ENCODE results near the gene COL9A3.

COL9A3 gene

GRCh38 chr20:62778601-62779416 is 38.0 kb upstream of the COL9A3 start:
- no peak for DNase-seq

GRCh38 chr20:62779417-62779685 is 37.5 kb upstream of the COL9A3 start:
- DNase-seq = no peak

- DNase-seq = no peak
These were observed 36.6 kb upstream of the COL9A3 start for GRCh38 chr20:62780204-62780603.

GRCh38 chr20:62780696-62781095 is 36.2 kb upstream of the COL9A3 start:
- DNase-seq = no peak

GRCh38 chr20:62782149-62782892 is 34.5 kb upstream of the COL9A3 start:
- DNase-seq = no peak

GRCh38 chr20:62782893-62783278 is 34.0 kb upstream of the COL9A3 start:
- DNase-seq = no peak

GRCh38 chr20:62784497-62784896 is 32.4 kb upstream of the COL9A3 start:
- DNase-seq = no peak

- DNase-seq = no peak
These were observed 31.5 kb upstream of the COL9A3 start for GRCh38 chr20:62785393-62785792.

- no peak for DNase-seq
These were observed 30.7 kb upstream of the COL9A3 start for GRCh38 chr20:62786157-62786556.

GRCh38 chr20:62787321-62787720 is 29.5 kb upstream of the COL9A3 start:
- no peak for DNase-seq

- DNase-seq = no peak
These were observed 29.0 kb upstream of the COL9A3 start for GRCh38 chr20:62787866-62788265.

GRCh38 chr20:62788607-62789006 is 28.2 kb upstream of the COL9A3 start:
- no peak for DNase-seq

GRCh38 chr20:62790075-62790474 is 26.8 kb upstream of the COL9A3 start:
- DNase-seq = no peak

GRCh38 chr20:62791301-62792181 is 25.3 kb upstream of the COL9A3 start:
- peak; percentile 85 for DNase-seq

GRCh38 chr20:62792182-62792939 is 24.5 kb upstream of the COL9A3 start:
- DNase-seq = no peak

- no peak for DNase-seq
These were observed 23.7 kb upstream of the COL9A3 start for GRCh38 chr20:62792940-62793756.

GRCh38 chr20:62793757-62794006 is 23.2 kb upstream of the COL9A3 start:
- DNase-seq = no peak

- peak; percentile 91 for DNase-seq
These were observed 22.7 kb upstream of the COL9A3 start for GRCh38 chr20:62794007-62794724.

- DNase-seq = no peak
These were observed 21.7 kb upstream of the COL9A3 start for GRCh38 chr20:62795023-62795761.

- DNase-seq = no peak
These were observed 20.0 kb upstream of the COL9A3 start for GRCh38 chr20:62796699-62797491.

All from kidney glomerular epithelial cell (primary cell).